BLaER1 (cell line): ENCODE results near the gene LIME1.
"Not testable (repeated sequence)": the region's sequence is repeated elsewhere in the genome, so short reads cannot be mapped to it uniquely, and the experiment has no call there.

Experiments used
- H3K27ac ChIP-seq: shearing (Covaris generic); formaldehyde crosslinking; 2 replicates; pipeline ENCODE4 v1.8.1; 2022
- H3K27me3 ChIP-seq: shearing (Covaris generic); formaldehyde crosslinking; 2 replicates; pipeline ENCODE4 v1.8.1; 2022
- H3K36me3 ChIP-seq: shearing (Covaris generic); formaldehyde crosslinking; 2 replicates; pipeline ENCODE4 v1.8.1; 2022
- H3K4me1 ChIP-seq: shearing (Covaris generic); formaldehyde crosslinking; 2 replicates; pipeline ENCODE4 v1.8.1; 2022
- H3K4me2 ChIP-seq: shearing (Covaris generic); formaldehyde crosslinking; 2 replicates; pipeline ENCODE4 v1.8.1; 2022
- H3K4me3 ChIP-seq: shearing (Covaris generic); formaldehyde crosslinking; 2 replicates; pipeline ENCODE4 v1.8.1; 2022
- H3K9ac ChIP-seq: shearing (Covaris generic); formaldehyde crosslinking; 2 replicates; pipeline ENCODE4 v1.8.1; 2022
- H3K9me3 ChIP-seq: shearing (Covaris generic); formaldehyde crosslinking; 2 replicates; pipeline ENCODE4 v1.8.1; 2022
- H4K20me1 ChIP-seq: shearing (Covaris generic); formaldehyde crosslinking; 2 replicates; pipeline ENCODE4 v1.8.1; 2022
- Cebpa-rat ChIP-seq: shearing (Covaris generic); IDR thresholded peaks from 2 replicates; pipeline ENCODE4 v1.8.1; 2022

The LIME1 gene

DNA sequence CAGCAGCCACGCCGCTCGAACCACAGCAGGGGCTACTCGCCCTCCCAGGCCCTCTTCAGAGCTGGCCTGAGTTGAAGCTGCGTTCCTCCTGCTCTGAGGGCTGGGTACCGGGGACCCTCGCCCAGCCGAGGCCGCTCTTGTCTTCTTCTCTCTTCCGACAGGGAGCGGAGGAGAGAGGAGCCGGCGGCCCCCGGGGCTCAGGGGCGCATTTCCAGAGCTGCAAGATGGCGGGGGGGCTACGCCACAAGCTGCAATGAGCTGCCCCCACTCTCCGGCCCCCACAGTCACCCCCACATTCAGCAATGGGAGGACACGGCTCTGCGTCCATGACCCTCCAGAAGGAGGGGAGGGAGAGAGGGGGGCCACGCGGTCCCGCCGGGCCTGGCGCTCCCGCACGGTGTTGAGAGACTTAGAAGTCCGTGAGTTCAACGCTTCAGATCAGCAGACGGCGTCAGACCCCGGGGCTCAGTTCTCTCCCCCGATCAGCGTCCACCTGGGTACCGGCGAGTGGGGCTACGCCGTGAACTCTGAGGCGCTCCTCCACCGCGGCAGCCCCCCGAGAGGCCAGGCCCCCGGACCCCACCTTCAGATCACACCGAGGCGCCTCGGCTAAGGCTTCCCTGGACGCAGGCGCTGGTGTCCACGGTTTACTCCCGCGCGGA is 34.7 kb downstream of the LIME1 start:
- Histone ChIP-seq H3K36me3 (no peaks in the 10 kb centered on the region), H3K9me3 (no peaks in the 10 kb centered on the region), H3K4me1 (peaks cover 35% of the 10 kb centered on the region), H3K9ac (no peak overlapping the region), H3K27me3 (no peaks in the 10 kb centered on the region), H3K4me3 (no peak overlapping the region), H3K4me2 (no peak overlapping the region), H3K27ac (no peak overlapping the region), H4K20me1 (no peaks in the 10 kb centered on the region)
- TF ChIP-seq Cebpa-rat = no peak

DNA sequence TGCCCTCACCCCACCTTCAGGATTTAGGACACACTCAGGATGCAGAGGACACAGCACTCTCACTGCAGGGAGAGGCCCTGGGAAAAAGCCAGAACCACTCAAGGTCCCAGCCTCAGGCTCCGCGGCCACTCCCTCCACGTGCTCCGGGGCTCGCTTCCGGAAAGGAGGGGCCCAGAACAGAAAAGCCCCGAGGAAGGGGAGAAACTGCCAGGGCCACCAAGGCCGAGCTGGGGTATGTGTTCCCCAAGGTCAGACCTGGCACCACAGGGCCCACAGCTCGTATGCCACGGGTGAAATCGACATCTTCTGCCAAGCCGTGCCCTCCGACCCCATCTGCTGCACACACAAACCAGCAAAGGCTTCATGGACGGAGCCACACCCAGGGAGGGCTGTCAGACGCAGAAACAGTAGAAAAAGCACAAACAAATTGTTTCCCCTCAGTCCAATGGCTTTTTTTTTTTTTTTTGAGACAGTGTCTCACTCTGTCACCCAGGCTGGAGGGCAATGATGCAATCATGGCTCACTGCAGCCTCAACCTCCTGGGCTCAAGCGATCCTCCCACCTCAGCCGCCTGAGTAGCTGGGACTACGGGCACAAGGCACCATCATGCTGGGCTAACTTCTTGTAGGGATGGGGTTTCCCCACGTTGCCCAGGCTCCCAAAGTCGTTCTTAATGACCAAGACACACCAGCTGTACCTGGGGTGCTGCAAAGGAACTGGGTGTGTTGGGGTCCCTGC is 36.5 kb downstream of the LIME1 start:
- no peak overlapping the region for H3K27ac ChIP-seq
- H3K9ac ChIP-seq = no peak overlapping the region
- peaks cover 10% of the 10 kb centered on the region; the same call in 1 of the 2 replicates for H3K9me3 ChIP-seq
- no peak for TF ChIP-seq Cebpa-rat
- no peaks in the 10 kb centered on the region for H3K36me3 ChIP-seq
- peak overlapping the region; percentile 26; the same call in 1 of the 2 replicates for H3K4me2 ChIP-seq
- no peaks in the 10 kb centered on the region for H3K27me3 ChIP-seq
- no peak overlapping the region for H3K4me3 ChIP-seq
- peaks cover 35% of the 10 kb centered on the region for H3K4me1 ChIP-seq
- no peaks in the 10 kb centered on the region for H4K20me1 ChIP-seq

DNA sequence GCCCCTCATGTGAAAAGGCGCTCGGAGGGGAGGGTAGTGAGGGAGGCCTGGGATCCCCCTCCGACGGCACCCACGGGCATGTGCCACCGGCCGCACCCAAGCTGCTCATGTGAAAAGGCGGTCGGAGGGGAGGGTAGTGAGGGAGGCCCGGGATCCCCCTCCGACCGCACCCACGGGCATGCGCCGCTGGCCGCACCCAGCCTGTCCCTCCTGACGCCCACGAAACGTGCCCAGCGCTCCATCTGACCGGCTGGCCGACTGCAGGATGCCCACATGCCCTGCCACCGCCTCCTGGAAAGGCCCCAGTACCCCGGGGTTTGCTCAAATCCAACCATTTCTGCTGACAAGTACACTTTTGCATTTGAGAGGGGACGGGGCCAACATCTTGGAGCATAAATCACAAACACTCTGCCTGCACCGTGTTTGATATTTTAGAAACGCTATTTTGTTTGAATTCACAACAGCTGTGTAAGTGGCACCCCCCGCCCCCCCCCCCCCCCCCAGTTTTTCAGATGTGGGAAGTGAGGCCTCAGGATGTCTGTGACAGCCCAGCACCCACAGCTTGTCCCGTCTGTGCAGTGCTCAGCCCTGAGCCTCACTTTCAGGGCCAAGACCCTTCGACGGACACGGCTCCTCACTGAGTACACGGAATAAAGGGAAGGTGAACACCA is 37.2 kb downstream of the LIME1 start:
- no peak overlapping the region for H3K27ac ChIP-seq
- no peak for TF ChIP-seq Cebpa-rat
- H3K9me3 ChIP-seq = peaks cover 10% of the 10 kb centered on the region; the same call in 1 of the 2 replicates
- H3K4me1 ChIP-seq = peaks cover 35% of the 10 kb centered on the region
- H3K36me3 ChIP-seq = no peaks in the 10 kb centered on the region
- no peaks in the 10 kb centered on the region for H3K27me3 ChIP-seq
- no peak overlapping the region for H3K9ac ChIP-seq
- H3K4me2 ChIP-seq = peak overlapping the region; percentile 79
- H4K20me1 ChIP-seq = no peaks in the 10 kb centered on the region
- H3K4me3 ChIP-seq = no peak overlapping the region

DNA sequence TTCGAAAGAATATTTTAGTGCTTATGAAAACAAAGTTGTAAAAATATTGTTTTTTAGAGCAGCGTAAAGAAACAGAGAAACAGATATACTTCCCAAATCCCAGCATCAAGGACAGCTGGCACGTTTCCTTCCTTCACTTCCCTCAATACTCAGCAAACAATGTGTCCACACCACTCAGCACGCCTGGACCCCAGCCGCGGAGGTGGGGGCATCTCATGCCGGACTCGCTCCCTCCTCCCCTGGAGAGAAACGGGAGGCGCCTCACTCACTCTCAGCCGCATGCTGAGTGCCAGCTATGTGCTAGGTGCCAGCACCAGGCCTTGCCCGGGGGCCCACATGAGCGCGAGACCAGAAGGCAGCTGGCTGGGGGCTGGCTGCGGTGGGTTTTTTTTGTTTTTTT is 37.8 kb downstream of the LIME1 start:
- Histone ChIP-seq H3K4me2 (peak overlapping the region; percentile 79), H3K4me1 (peaks cover 33% of the 10 kb centered on the region)

DNA sequence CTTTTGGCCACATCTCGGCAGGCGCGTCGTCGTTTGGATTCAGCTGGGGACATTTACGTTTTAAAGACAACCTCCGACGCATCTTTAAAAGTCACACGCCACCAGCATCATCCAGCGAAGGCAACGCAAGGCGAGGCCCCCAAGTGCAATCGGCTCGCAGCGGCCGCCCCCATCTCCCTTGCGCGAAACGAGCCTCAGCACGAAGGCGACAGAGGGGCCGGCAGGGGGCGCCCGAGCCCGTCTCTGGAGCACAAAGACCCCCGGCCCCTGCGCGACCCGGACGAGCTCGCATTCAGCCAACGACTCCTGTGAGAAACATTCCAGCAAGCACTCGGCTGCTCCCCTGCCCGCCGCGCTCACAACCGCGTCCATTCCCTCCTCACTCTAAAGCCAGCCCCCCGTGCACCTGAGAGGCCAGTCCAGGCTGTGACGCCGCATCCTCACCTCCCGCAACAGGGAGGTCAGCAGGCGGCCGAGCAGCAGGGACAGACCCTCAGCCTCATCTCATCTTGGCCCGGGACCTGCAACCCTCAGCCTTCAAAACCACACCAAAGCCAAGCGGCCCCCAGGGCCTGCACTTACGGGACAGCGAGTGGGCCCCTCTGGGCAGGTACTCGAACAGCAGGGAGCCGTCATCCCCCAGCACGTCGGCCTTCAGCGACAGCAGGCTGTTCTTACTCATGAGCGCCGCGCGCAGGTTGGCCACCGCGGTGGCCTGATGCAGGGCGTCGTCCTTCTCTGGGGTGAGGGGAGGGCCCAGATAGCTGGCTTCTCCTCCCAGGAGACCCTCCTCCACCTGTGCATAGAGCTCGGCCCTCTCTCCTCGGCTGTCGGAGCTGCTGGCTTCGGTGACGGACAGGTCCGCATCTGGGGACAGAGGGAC is 38.9 kb downstream of the LIME1 start:
- Histone ChIP-seq H3K4me2 (peak overlapping the region; percentile 79), H3K36me3 (no peaks in the 10 kb centered on the region), H3K9me3 (peaks cover 10% of the 10 kb centered on the region; the same call in 1 of the 2 replicates), H4K20me1 (no peaks in the 10 kb centered on the region), H3K9ac (0 out of 2 replicates have a peak overlapping the region, but pooled peaks have one; percentile 51), H3K4me1 (peaks cover 27% of the 10 kb centered on the region), H3K27ac (peak overlapping the region; percentile 15; the same call in 1 of the 2 replicates), H3K4me3 (peak overlapping the region; percentile 37; the same call in 1 of the 2 replicates), H3K27me3 (no peaks in the 10 kb centered on the region)
- no peak for TF ChIP-seq Cebpa-rat

More for the DNA sequence above, 37.8 kb downstream of the LIME1 start:
- no peak overlapping the region for H3K27ac ChIP-seq
- no peaks in the 10 kb centered on the region for H3K36me3 ChIP-seq
- TF ChIP-seq Cebpa-rat = no peak
- H3K27me3 ChIP-seq = no peaks in the 10 kb centered on the region
- H4K20me1 ChIP-seq = no peaks in the 10 kb centered on the region
- H3K9ac ChIP-seq = no peak overlapping the region
- H3K4me3 ChIP-seq = no peak overlapping the region
- peaks cover 10% of the 10 kb centered on the region; the same call in 1 of the 2 replicates for H3K9me3 ChIP-seq

DNA sequence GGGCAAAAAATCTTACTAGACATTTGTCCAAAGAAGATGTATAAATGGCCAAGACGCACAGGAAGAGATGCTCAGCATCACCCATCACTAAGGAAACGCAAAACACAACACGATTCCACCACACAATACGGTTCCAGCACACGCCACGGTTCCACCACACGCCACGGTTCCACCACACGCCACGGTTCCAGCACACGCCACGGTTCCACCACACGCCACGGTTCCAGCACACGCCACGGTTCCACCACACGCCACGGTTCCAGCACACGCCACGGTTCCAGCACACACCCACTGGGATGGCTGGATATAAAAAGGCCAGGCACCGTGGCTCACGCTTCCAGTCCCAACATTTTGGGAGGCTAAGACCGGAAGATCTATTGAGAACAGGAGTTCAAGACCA is 40.4 kb downstream of the LIME1 start:
- H3K4me3 ChIP-seq, H3K36me3 ChIP-seq, H3K27ac ChIP-seq, H4K20me1 ChIP-seq, H3K4me2 ChIP-seq, H3K9ac ChIP-seq, H3K27me3 ChIP-seq: not testable (repeated sequence)
- Histone ChIP-seq H3K4me1 (peaks cover 36% of the 10 kb centered on the region), H3K9me3 (peaks cover 10% of the 10 kb centered on the region; the same call in 1 of the 2 replicates)

DNA sequence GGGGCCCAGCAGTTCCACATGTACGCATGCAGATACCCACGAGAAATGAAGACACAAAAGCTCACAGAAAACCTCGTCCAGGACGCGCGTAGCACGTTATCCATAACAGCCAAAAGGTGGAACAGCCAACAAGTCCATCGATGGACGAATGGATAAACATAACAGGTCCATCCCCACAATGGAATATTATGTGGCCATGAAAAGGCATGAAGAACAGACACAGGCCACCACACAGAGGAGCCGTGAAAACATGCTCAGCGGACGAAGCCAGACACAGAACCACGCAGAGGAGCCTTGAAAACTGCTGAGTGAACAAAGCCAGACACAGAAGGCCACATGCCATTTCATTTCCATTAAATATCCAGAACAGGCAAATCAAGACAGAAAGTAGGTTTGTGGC is 41.1 kb downstream of the LIME1 start:
- Histone ChIP-seq H4K20me1 (no peaks in the 10 kb centered on the region), H3K4me2 (no peak overlapping the region), H3K36me3 (no peaks in the 10 kb centered on the region), H3K4me1 (peaks cover 44% of the 10 kb centered on the region), H3K27me3 (no peaks in the 10 kb centered on the region), H3K4me3 (no peak overlapping the region), H3K27ac (no peak overlapping the region), H3K9me3 (peaks cover 10% of the 10 kb centered on the region; the same call in 1 of the 2 replicates), H3K9ac (no peak overlapping the region)
- TF ChIP-seq Cebpa-rat = no peak

DNA sequence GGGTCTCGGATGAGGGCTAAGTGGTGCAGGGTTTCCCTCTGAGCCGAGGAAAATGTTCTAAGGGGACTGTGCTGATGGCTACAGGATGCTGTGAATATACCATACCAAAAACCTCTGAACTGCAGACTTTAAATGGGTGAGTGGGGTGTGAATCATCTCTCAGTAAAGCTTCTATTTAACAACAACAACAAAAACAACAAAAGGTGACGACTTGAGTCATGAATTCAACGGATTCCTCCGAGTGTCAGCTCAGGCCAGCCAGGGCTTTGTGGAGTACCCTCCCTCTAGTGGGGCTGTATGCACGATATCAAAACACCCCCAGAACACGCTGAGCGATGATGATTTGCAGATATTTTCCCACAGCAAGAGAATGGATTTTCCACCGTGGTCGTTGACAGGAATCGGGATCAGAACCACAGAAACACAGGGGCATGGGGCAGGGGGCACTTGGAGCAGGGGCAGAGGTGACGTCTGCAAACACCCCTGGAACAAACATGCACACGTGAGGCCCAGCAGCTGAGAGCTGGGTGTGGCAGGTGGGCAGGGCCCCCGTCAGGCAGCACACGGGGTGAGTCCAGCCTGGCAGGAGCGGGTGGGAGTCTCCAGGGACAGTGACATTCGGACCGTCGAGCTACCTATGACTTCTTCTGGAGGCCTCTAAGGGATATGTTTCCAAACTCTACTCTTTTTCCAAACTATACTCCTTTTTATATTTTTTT is 41.7 kb downstream of the LIME1 start:
- H3K27ac ChIP-seq = no peak overlapping the region
- H3K9ac ChIP-seq = no peak overlapping the region
- H3K36me3 ChIP-seq = no peaks in the 10 kb centered on the region
- peaks cover 49% of the 10 kb centered on the region for H3K4me1 ChIP-seq
- no peaks in the 10 kb centered on the region for H4K20me1 ChIP-seq
- no peak overlapping the region for H3K4me3 ChIP-seq
- no peak overlapping the region for H3K4me2 ChIP-seq
- peaks cover 10% of the 10 kb centered on the region; the same call in 1 of the 2 replicates for H3K9me3 ChIP-seq
- no peaks in the 10 kb centered on the region for H3K27me3 ChIP-seq
- TF ChIP-seq Cebpa-rat = no peak

DNA sequence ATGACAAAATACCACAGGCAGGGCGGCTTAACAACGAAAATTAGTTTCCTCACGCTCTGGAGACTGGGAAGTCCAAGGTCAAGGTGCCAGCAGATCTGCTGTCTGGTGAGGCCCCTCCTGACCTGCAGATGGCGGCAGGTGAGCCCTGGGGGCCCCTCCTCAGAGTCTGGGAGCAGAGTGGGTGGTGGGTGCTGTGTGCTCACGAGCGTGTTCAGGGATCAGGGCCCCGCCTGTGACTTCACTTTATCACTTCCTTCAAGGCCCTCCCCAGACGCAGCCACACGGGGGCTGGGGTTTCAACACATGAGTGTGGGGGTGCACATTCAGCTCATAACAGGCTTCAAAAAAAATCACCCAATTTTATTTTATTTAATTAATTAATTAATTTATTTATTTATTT is 42.4 kb downstream of the LIME1 start:
- Histone ChIP-seq H3K4me3 (no peak overlapping the region), H3K9ac (no peak overlapping the region), H3K36me3 (no peaks in the 10 kb centered on the region), H3K4me1 (peaks cover 49% of the 10 kb centered on the region), H3K4me2 (no peak overlapping the region), H3K9me3 (peaks cover 10% of the 10 kb centered on the region; the same call in 1 of the 2 replicates), H3K27me3 (no peaks in the 10 kb centered on the region), H4K20me1 (no peaks in the 10 kb centered on the region), H3K27ac (no peak overlapping the region)
- no peak for TF ChIP-seq Cebpa-rat
